HepG2 (cell line): ENCODE data around the gene STMN3. TPM values are rescaled to one million over a fixed set of nuclear protein-coding genes. Genes with fewer than 3 reads are reported as not detected.

Source experiments
- ELK4 ChIP-seq: sonication (generic); formaldehyde crosslinking; IDR thresholded peaks from 2 replicates; pipeline ENCODE4 v1.9.0; 2021; ENCODE audit warnings: missing genetic modification reagents, borderline replicate concordance
- GTF3A ChIP-seq: sonication (generic); formaldehyde crosslinking; conservative IDR thresholded peaks from 2 replicates; pipeline ENCODE4 v1.4.0; 2020; ENCODE audit warnings: mild to moderate bottlenecking, missing genetic modification reagents
- MED1 ChIP-seq: sonication (generic); formaldehyde crosslinking; IDR thresholded peaks from 2 replicates; pipeline ENCODE4 v1.4.0; 2020; ENCODE audit warnings: missing genetic modification reagents
- NCOA1 ChIP-seq: sonication (generic); formaldehyde crosslinking; IDR thresholded peaks from 2 replicates; pipeline ENCODE4 v1.9.0; 2021; ENCODE audit warnings: missing genetic modification reagents
- NFIC ChIP-seq: IDR thresholded peaks from 2 replicates; pipeline ENCODE4 v1.6.1; 2012; ENCODE audit warnings: mild to moderate bottlenecking, low read length, inconsistent platforms
- PLSCR1 ChIP-seq: sonication (generic); formaldehyde crosslinking; IDR thresholded peaks from 2 replicates; pipeline ENCODE4 v1.5.0; 2020; ENCODE audit warnings: missing genetic modification reagents, mild to moderate bottlenecking, borderline replicate concordance
- SMARCE1 ChIP-seq: fragments of 450-650 bp; IDR thresholded peaks from 2 replicates; pipeline ENCODE4 v1.6.1; 2017; ENCODE audit warnings: borderline replicate concordance
- TGIF2 ChIP-seq: IDR thresholded peaks from 2 replicates; pipeline ENCODE4 v1.6.1; 2016; ENCODE audit warnings: control low read depth, missing compliant biosample characterization
- UBTF ChIP-seq: sonication (generic); formaldehyde crosslinking; IDR thresholded peaks from 2 replicates; pipeline ENCODE4 v1.4.0; 2020; ENCODE audit warnings: mild to moderate bottlenecking, missing genetic modification reagents
- YY1 ChIP-seq: IDR thresholded peaks from 2 replicates; pipeline ENCODE4 v1.6.1; 2011; ENCODE audit warnings: low read length, low read depth, moderate library complexity, mild to moderate bottlenecking; ENCODE audit not compliant: insufficient read depth, insufficient replicate concordance
- ZBTB20 ChIP-seq: sonication (generic); formaldehyde crosslinking; IDR thresholded peaks from 2 replicates; pipeline ENCODE4 v1.8.1; 2023; ENCODE audit warnings: missing genetic modification reagents, low read depth, mild to moderate bottlenecking, borderline replicate concordance
- ZBTB44 ChIP-seq: sonication (generic); formaldehyde crosslinking; IDR thresholded peaks from 2 replicates; pipeline ENCODE4 v1.4.0; 2020; ENCODE audit warnings: missing genetic modification reagents
- ZNF280B ChIP-seq: sonication (generic); formaldehyde crosslinking; IDR thresholded peaks from 2 replicates; pipeline ENCODE4 v1.5.0; 2020; ENCODE audit warnings: missing genetic modification reagents, mild to moderate bottlenecking, borderline replicate concordance
- ZNF569 ChIP-seq: sonication (generic); formaldehyde crosslinking; IDR thresholded peaks from 2 replicates; pipeline ENCODE4 v1.5.0; 2020; ENCODE audit warnings: mild to moderate bottlenecking, missing genetic modification reagents, moderate library complexity, borderline replicate concordance
- ZNF770 ChIP-seq: sonication (generic); formaldehyde crosslinking; IDR thresholded peaks from 2 replicates; pipeline ENCODE4 v1.5.0; 2020; ENCODE audit warnings: mild to moderate bottlenecking, missing genetic modification reagents
- ZNF782 ChIP-seq: sonication (generic); formaldehyde crosslinking; IDR thresholded peaks from 2 replicates; pipeline ENCODE4 v1.4.0; 2020; ENCODE audit warnings: missing genetic modification reagents, mild to moderate bottlenecking, borderline replicate concordance
- polyA plus RNA-seq, 8 experiments: library from polyadenylated mRNA; depleted of rRNA in 3 of 8; stranded (reverse) in 7 of 8; unstranded in 1 of 8; fragments of >200 nt; fragmentation: Illumina TruSeq in 4 of 8; extraction: Trizol in 4 of 8; gene quantifications; 2 replicates each; pipeline versions ENCODE4 v1.2.1 to v1.2.3, GENCODE V29; 2011 to 2016; ENCODE audit warnings: low read depth in 4 of 8, missing spikeins in 1 of 8, mixed read lengths in 1 of 8; ENCODE audit not compliant: insufficient read depth in 1 of 8
- total RNA-seq, 5 experiments: library from RNA; depleted of rRNA; stranded (reverse); fragments of >200 nt; fragmentation: Illumina TruSeq; extraction: Trizol; gene quantifications; 2 replicates each; pipeline ENCODE4 v1.2.3, GENCODE V29; 2016; ENCODE audit warnings: low read depth in 1 of 5
- TF ChIP-seq, protein P1 (sequence below): sonication (generic); formaldehyde crosslinking; IDR thresholded peaks from 2 replicates; pipeline ENCODE4 v1.4.0; 2020; ENCODE audit warnings: missing genetic modification reagents

The STMN3 gene
- total and polyA plus RNA-seq, 2 of the 13 experiments (the other 11 are each of a cell fraction or from before 2014, with no cell fraction given) = 21.0 to 48.3 TPM

DNA sequence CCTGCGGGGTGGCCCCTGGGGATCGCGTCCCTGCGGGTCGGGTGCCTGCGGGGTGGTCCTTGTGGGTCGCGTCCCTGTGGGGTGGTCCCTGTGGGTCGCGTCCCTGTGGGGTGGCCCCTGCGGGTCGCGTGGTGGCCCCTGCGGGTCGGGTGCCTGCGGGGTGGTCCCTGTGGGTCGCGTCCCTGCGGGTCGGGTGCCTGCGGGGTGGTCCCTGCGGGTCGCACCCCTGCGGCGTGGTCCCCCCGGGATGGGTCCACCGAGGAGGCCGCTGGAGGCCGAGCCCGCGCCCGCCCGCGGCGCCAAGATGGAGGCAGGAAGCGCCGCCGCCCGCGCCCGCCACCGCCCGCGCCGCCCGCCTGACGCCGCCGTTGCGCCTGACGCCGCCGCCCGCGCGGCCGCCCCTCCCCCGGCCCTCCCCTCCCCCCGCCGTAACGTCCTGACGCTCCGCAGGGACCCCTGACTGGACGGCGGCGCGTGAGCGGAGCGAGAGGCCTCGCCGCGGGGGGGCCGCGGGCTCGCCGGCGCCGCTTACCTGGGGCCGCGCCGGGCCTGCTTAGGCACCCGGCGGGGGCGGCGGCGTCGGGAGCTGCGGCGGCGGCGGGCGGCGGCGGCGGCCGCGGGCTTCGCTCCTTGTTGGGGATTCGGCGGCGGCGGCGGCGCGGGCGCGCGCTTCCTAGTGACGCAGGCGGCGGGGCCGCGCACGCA, 26.6 kb downstream of the STMN3 start, which contains the start of gene GMEB2 (continued):
- TF ChIP-seq NFIC (no peak), GTF3A (CRISPR knock-in tag) (no peak), ZNF782 (CRISPR knock-in tag) (no peak), SMARCE1 (no peak), ZBTB44 (CRISPR knock-in tag) (peak; percentile 30; the same call in 1 of the 2 replicates), TGIF2 (no peak), ZNF280B (CRISPR knock-in tag) (peak; percentile 86), MED1 (CRISPR knock-in tag) (peak; percentile 61), PLSCR1 (peak; percentile 7; the same call in 1 of the 2 replicates), ZNF569 (no peak), ZNF770 (peak; percentile 56; the same call in 1 of the 2 replicates), NCOA1 (CRISPR knock-in tag) (no peak), ZBTB20 (CRISPR knock-in tag) (no peak), YY1 (peak; percentile 92), ELK4 (CRISPR knock-in tag) (no peak), UBTF (no peak; the same call in 1 of the 2 replicates)
- TF ChIP-seq, protein P1, sequence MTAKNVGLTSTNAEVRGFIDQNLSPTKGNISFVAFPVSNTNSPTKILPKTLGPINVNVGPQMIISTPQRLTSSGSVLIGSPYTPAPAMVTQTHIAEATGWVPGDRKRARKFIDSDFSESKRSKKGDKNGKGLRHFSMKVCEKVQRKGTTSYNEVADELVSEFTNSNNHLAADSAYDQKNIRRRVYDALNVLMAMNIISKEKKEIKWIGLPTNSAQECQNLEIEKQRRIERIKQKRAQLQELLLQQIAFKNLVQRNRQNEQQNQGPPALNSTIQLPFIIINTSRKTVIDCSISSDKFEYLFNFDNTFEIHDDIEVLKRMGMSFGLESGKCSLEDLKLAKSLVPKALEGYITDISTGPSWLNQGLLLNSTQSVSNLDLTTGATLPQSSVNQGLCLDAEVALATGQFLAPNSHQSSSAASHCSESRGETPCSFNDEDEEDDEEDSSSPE (CRISPR knock-in tag) = 0 out of 2 replicates have a peak, but pooled peaks have one; percentile 42
